Measurements from ENCODE around the gene WNK2. TPM values are rescaled to one million over a fixed set of nuclear protein-coding genes. Genes with fewer than 3 reads are reported as not detected.

WNK2 gene
- total RNA-seq, 2 donors from 2014 or later, result not detected

DNA sequence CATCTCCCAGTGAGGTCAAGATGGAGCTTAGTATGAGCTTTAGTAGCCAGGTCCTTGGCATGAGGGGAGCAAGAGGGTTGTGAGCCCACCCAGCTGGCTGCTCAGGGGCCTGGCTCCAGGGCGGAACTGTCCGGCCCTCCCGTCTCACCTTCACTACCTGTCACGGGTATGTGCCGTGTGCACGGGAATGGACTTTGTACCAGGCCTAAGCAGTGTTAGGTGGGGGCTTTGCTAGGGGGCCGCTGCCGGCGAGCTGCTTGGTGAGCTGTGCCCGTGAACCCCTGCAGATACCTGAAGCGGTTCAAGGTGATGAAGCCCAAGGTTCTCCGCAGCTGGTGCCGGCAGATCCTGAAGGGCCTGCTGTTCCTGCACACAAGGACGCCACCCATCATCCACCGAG, 46.7 kb downstream of the WNK2 start:
- Mint-ChIP-seq H3K36me3 (no peaks in the 10 kb centered on the region), H3K9me3 (no peaks in the 10 kb centered on the region), H3K4me1 (ENCODE audit: low read depth in 2 of 2) (peaks cover 0 to 5% of the 10 kb centered on the region in 2 donors), H3K27me3 (peaks cover 33 to 61% of the 10 kb centered on the region in 2 donors), H3K27ac (no peak overlapping the region), H3K4me3 (no peak overlapping the region)
- DNase-seq (ENCODE audit: low spot score), result no peak
- no peak for ATAC-seq

DNA sequence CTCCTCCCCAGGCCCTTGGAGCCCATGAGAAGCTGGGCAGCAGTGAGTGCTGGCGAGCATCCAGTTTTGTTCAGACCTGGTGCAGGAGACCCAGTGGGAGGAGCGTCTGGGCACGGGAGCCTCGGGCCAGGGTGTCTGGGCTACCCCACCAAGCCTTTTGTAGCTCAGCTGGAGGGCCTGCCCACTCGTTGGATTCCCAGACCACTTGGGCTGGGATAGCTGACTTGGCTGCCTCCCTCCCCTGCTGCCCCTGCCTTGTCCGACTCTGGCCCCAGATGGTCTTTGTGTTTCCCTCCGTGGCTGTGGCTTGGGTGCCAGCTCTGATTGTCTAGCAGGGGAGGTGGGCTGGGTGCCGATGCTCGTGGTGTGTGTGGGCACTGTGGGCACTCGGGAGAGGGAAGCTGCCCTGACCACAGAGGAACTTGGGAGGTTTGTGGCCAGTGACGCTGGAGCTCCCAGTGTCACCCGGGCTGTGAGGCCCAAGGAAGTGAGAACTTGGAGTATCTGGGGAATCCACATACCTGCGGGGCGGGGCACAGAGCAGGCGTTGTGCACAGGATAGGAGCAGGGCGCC, 47.3 kb downstream of the WNK2 start:
- Mint-ChIP-seq H3K27me3 (peaks cover 28 to 55% of the 10 kb centered on the region in 2 donors), H3K36me3 (no peaks in the 10 kb centered on the region), H3K4me1 (ENCODE audit: low read depth in 2 of 2) (peaks cover 0 to 5% of the 10 kb centered on the region in 2 donors), H3K4me3 (no peak overlapping the region), H3K27ac (no peak overlapping the region), H3K9me3 (no peaks in the 10 kb centered on the region)
- DNase-seq (ENCODE audit: low spot score), result no peak
- ATAC-seq, result no peak

DNA sequence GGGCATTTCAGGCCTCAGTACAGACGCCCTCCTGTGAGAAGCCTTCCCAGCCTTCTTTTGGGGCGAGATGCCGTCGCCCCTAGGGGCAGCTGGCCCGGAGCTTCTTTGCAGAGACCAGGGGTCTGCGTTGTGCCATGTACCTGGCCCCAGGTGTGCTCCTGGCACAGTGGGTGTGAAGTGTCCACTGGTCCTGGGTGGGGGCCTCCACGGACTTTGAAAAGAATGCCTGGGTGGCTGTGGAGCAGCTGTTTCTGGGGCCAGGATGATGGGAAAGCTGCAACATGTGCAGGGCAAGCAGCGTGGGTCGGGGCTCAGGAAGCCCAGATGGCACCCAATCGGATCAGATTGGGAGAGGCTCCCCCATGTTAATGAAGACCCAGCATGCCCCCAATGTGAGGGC, 47.8 kb downstream of the WNK2 start:
- Mint-ChIP-seq H3K4me3 (no peak overlapping the region), H3K27me3 (peaks cover 26 to 51% of the 10 kb centered on the region in 2 donors), H3K9me3 (no peaks in the 10 kb centered on the region), H3K4me1 (ENCODE audit: low read depth in 2 of 2) (peaks cover 4 to 9% of the 10 kb centered on the region in 2 donors), H3K27ac (no peak overlapping the region), H3K36me3 (no peaks in the 10 kb centered on the region)
- DNase-seq (ENCODE audit: low spot score) (no peak), ATAC-seq (no peak)

DNA sequence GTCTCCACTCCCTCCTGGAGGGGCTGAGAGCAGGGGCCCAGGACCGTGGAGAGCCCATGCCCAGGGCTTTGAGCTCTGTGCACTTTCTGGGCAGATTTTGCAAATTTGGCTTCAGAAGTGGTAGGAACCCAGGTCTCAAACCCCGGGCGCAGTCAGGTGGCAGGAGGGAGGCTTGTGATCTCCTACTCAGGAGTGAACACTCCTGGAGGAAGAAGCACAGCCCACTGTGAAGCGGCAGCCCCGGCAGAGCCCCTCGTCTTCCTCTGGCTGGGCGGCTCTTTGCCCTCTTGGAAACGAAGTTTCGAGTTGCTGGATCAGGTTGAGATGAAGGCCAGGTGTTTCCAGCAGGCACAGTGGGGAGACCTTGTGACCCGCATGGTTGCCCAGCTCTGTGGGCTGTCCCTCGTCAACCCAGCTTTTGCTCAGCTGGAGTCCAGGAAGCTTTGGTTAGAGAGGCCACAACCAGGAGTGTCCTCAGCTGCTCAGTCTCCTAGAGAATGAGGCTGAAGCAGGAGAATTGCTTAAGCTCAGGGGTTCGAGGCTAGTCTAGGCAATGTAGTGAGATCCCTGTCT, 48.5 kb downstream of the WNK2 start:
- no peak overlapping the region for H3K27ac Mint-ChIP-seq
- H3K27me3 Mint-ChIP-seq, result peaks cover 26 to 48% of the 10 kb centered on the region in 2 donors
- no peak for DNase-seq (ENCODE audit: low spot score)

DNA sequence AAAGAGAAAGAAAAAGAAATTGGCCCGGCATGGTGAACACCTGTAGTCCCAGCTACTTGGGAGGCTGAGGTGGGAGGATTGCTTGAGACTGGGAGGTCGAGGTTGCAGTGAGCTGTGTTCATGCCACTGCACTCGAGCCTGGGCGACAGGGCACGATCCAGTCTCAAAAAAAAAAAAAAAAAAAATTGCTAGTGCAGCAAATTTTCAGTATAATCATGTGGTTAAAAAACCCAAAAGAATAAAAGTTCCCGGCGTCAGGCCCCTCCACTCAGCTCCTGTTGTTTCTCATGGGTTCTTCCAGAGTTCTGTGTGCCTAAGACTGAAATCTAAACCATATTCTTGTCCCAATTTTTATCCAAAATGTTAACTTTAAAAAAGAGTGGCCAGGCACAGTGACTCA, 49.1 kb downstream of the WNK2 start:
- ATAC-seq, result no peak
- H3K9me3 Mint-ChIP-seq, result no peaks in the 10 kb centered on the region
- H3K27me3 Mint-ChIP-seq, result peaks cover 23 to 42% of the 10 kb centered on the region in 2 donors
- no peak overlapping the region for H3K4me3 Mint-ChIP-seq
- DNase-seq (ENCODE audit: low spot score), result no peak
- H3K36me3 Mint-ChIP-seq, result peaks cover 10% of the 10 kb centered on the region
- no peak overlapping the region for H3K27ac Mint-ChIP-seq
- peaks cover 17 to 22% of the 10 kb centered on the region in 2 donors for H3K4me1 Mint-ChIP-seq (ENCODE audit: low read depth in 2 of 2)

More for the DNA sequence above, 48.5 kb downstream of the WNK2 start:
- H3K4me1 Mint-ChIP-seq (ENCODE audit: low read depth in 2 of 2), result peaks cover 11 to 16% of the 10 kb centered on the region in 2 donors
- ATAC-seq, result no peak
- H3K36me3 Mint-ChIP-seq, result peaks cover 7% of the 10 kb centered on the region
- no peaks in the 10 kb centered on the region for H3K9me3 Mint-ChIP-seq
- H3K4me3 Mint-ChIP-seq, result no peak overlapping the region

DNA sequence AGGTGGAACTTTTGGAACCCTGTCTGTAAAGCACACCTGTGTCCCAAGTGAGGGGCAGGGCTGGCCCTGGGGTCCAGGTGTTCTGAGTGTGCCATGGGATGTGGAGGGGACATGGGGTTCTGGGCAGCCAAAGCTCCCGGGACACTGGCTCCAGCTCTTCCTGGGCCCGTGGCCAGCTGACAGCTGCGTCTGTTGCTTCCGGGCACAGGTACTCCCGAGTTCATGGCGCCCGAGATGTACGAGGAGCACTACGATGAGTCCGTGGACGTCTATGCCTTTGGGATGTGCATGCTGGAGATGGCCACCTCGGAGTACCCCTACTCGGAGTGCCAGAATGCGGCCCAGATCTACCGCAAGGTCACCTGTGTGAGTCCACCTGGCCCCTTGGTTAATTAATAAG, 50.7 kb downstream of the WNK2 start:
- Mint-ChIP-seq H3K4me1 (ENCODE audit: low read depth in 2 of 2) (peaks cover 22 to 28% of the 10 kb centered on the region in 2 donors), H3K9me3 (no peaks in the 10 kb centered on the region), H3K4me3 (no peak overlapping the region), H3K36me3 (peaks cover 10% of the 10 kb centered on the region), H3K27me3 (peaks cover 18 to 36% of the 10 kb centered on the region in 2 donors), H3K27ac (no peak overlapping the region)
- DNase-seq (ENCODE audit: low spot score), result no peak
- ATAC-seq, result no peak

DNA sequence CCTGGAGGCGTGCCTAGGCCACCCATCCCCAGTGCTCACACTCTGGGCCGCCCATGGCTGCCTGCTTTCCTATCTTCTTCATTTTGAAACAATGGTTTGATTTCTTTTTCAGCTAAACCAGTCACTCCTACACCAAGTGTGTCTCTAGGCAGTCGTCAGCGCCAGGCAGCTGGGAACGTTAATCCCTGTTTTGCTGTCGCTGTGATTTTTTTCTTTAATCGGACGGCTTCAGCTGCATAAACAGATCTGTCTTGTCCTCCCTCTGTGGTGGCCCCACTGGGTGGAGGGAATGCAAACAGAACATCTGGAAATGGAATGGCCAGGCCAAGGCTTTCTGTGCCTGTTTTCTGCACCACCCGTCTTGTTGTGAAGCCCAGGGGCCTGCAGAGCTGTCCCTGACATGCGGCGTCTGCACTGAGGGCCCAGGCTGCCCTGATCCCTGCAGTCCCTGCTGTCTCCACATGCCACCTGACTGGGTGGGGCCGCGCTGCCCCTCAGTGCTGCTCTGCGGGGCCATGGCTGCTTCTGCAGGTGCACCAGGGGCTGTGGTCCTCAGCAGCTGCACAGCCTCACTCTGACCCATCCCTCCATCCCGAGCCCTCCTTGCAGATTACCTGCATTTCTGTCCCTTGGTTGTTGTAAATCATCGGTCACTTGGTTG, 51.5 kb downstream of the WNK2 start:
- DNase-seq (ENCODE audit: low spot score) (no peak), ATAC-seq (no peak)
- peaks cover 23 to 30% of the 10 kb centered on the region in 2 donors for H3K4me1 Mint-ChIP-seq (ENCODE audit: low read depth in 2 of 2)
- peaks cover 19 to 31% of the 10 kb centered on the region in 2 donors for H3K27me3 Mint-ChIP-seq
- no peak overlapping the region for H3K4me3 Mint-ChIP-seq
- H3K27ac Mint-ChIP-seq, result no peak overlapping the region
- peaks cover 10% of the 10 kb centered on the region for H3K36me3 Mint-ChIP-seq
- H3K9me3 Mint-ChIP-seq, result no peaks in the 10 kb centered on the region

DNA sequence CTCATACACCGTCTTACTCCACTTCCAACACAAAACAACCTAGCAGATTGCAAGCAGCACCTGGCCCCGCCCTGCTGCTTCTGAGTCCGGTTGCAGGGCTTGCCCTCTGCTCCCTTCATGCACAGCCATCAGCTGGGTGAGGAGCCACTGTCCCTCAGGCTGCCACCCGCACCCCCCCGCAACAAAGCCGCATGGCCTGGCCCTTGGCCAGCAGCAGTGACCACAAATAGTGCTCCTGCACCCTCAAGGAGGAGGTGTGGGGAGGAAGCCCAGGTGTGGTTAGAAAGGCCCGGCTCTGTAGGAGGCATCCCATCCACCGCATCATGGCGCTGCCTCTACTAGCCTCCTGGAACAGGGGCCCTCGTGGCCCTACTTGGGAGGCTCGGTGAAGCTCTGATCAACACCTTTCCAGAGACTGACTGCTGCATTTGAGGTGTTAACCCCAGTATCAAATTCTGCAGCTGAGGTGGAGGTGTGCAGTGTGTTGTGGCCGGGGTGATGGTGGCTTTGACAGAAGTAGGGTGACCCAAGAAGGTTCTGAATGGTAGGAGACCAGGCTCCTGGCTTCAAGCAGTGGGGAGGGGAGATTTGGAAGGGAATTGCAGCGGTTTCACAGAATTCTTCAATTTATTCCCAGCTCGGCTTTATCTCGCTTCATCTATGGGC, 52.7 kb downstream of the WNK2 start:
- Mint-ChIP-seq H3K27me3 (peaks cover 24 to 36% of the 10 kb centered on the region in 2 donors), H3K4me3 (no peak overlapping the region), H3K36me3 (peaks cover 10% of the 10 kb centered on the region), H3K9me3 (no peaks in the 10 kb centered on the region), H3K27ac (no peak overlapping the region), H3K4me1 (ENCODE audit: low read depth in 2 of 2) (peaks cover 23 to 28% of the 10 kb centered on the region in 2 donors)
- peak; percentile 24 to 47 for ATAC-seq
- DNase-seq (ENCODE audit: low spot score), result no peak

DNA sequence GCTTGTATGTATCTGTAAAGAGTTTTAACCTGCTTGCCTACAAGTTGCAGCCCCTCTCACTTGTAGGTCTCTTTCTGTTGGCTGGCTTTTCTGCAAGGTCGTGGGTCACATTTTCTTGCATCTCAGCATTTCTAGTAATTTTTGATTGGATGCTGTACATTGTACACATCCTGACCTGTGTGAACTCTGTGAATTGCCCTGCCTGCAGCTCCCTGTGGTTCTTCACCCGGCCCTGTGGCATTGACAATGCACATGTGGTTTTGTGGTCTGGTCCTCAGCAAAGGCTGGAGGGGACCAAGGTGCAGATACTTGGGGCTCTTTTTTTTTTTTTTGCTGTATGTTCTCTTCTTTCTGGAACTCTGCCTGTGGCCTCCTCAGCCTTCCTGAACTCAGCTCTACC, 53.6 kb downstream of the WNK2 start:
- Mint-ChIP-seq H3K4me3 (peak overlapping the region; percentile 43), H3K27ac (peak overlapping the region in 1 of 2 donors; percentile 19), H3K9me3 (no peaks in the 10 kb centered on the region), H3K36me3 (peaks cover 10% of the 10 kb centered on the region), H3K4me1 (ENCODE audit: low read depth in 2 of 2) (peaks cover 23 to 28% of the 10 kb centered on the region in 2 donors), H3K27me3 (peaks cover 25 to 32% of the 10 kb centered on the region in 2 donors)
- ATAC-seq (peak; percentile 75 to 78), DNase-seq (ENCODE audit: low spot score) (no peak)

DNA sequence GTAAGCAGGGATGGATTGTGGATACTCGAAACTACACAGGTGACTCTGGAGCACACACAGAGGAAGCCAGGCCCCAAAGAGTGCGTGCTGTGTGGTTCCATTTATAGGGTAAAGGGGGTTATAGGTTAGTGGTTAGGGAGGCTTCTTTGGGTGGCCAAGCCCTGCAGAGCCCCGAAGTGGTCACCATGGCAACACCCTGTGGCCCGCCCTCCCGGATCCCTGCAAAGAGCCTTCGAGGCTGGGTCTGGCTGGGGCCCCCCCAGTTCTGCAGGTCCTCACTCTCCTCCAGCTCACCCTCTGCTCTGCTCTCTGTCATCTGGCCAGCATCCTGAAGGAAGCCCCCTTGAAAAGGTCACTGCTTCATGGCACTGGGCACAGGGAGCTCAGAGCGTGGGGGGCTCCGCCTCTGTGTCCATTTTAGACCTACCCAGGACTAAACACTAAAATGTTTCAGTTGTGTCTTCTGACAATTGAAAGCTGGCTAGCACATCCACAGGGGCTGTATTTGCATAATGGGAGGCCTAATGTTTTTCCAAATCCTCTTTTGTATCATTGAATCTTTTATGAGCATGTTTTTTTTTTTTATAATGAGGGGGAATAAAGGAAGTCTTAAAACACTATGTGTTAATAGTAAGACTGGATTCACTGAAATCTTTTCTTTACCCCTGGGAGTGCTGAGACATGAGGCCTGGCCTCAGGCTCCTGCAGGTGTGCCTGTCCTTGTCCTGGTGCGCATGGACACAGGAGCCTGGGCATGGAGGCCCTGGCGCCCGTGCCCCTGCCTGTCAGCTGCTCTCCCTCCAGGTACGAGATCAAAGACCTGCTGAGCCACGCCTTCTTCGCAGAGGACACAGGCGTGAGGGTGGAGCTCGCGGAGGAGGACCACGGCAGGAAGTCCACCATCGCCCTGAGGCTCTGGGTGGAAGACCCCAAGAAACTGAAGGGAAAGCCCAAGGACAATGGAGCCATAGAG, 55.3 kb downstream of the WNK2 start:
- H3K4me1 Mint-ChIP-seq (ENCODE audit: low read depth in 2 of 2), result peaks cover 23 to 28% of the 10 kb centered on the region in 2 donors
- H3K27ac Mint-ChIP-seq, result no peak overlapping the region
- H3K4me3 Mint-ChIP-seq, result no peak overlapping the region
- H3K9me3 Mint-ChIP-seq, result no peaks in the 10 kb centered on the region
- ATAC-seq (no peak), DNase-seq (ENCODE audit: low spot score) (no peak)
- H3K36me3 Mint-ChIP-seq, result peaks cover 10% of the 10 kb centered on the region
- H3K27me3 Mint-ChIP-seq, result peaks cover 28 to 33% of the 10 kb centered on the region in 2 donors

DNA sequence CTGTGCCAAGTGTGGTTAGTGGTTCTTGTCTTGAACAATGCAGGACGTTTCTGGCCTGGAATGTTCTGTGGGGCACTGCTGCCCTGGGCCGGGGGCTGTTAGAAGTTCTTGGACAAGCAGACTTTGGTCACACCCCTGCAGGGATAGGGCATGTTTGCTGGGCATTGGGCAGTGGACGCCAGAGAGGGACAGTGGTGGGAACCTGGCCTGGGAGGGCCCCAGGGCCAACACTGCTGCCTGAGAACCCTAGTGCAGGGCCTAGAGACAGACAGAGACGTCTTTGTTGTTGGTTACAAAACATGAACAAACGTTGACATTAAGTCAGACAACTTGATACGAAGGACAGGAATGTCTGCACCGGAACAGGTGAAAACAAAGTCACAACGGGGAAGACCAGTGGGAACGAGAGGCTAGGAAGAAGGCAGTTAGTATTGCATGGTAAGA, 57.0 kb downstream of the WNK2 start:
- no peak for DNase-seq (ENCODE audit: low spot score)
- Mint-ChIP-seq H3K27ac (no peak overlapping the region), H3K9me3 (no peaks in the 10 kb centered on the region), H3K27me3 (peaks cover 22 to 35% of the 10 kb centered on the region in 2 donors), H3K36me3 (peaks cover 10% of the 10 kb centered on the region), H3K4me1 (ENCODE audit: low read depth in 2 of 2) (peaks cover 23 to 28% of the 10 kb centered on the region in 2 donors), H3K4me3 (no peak overlapping the region)
- no peak for ATAC-seq

DNA sequence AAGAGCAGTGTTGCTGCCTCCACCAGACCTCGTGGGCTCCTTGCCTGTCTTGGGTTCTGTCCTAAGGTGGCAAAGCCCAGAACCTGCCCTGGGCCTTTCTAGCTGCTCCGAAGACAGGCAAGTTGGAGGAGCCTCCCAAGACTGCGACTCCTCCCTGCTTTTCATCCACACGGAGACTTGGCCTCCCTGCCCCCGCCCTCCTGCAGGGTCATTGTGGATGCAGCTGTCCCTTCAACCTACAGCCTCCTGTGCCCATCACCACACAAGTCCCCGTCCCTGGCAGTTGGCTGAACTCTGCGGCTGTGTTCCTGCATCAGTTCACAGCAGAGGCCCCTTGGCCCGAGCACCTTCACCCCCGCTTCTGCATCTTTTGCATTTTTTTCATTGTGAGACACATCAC, 59.2 kb downstream of the WNK2 start:
- Mint-ChIP-seq H3K9me3 (no peaks in the 10 kb centered on the region), H3K27me3 (peaks cover 22 to 41% of the 10 kb centered on the region in 2 donors), H3K4me3 (no peak overlapping the region), H3K4me1 (ENCODE audit: low read depth in 2 of 2) (peaks cover 5 to 11% of the 10 kb centered on the region in 2 donors), H3K27ac (no peak overlapping the region), H3K36me3 (no peaks in the 10 kb centered on the region)
- ATAC-seq, result no peak
- no peak for DNase-seq (ENCODE audit: low spot score)

DNA sequence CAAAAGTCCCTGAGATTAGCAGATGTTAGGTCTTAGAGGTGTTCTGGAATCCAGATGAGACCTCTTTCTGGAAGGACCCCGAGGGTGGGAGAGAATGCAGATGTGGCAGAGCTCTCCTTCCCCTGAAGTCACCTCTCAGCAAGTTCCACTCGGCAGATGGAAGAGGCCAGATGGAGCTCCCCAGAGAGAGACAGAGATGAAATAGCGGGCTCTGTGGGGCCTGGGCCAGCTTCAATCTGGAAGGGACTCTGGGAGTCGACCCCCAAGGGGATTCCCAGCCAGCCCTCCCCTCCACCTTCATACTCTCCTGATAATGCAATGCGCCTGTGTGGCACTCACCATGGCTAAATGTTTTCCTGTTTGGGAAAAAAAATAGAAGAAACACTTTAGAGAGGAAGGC, 60.2 kb downstream of the WNK2 start:
- Mint-ChIP-seq H3K27ac (no peak overlapping the region), H3K27me3 (peaks cover 22 to 41% of the 10 kb centered on the region in 2 donors), H3K36me3 (no peaks in the 10 kb centered on the region), H3K9me3 (no peaks in the 10 kb centered on the region), H3K4me3 (no peak overlapping the region), H3K4me1 (ENCODE audit: low read depth in 2 of 2) (peaks cover 4 to 10% of the 10 kb centered on the region in 2 donors)
- ATAC-seq, result no peak
- DNase-seq (ENCODE audit: low spot score), result no peak
